SK-N-SH (cell line): ENCODE measurements around the gene IL27RA. TPM values are rescaled to one million over a fixed set of nuclear protein-coding genes. Genes with fewer than 3 reads are reported as not detected.

Source experiments
- CTCF ChIA-PET: fragments of 300-600, 350-600 bp; formaldehyde crosslinking; extraction: SDS; loops from one replicate; lab custom pipeline; 2021; lab: Yijun Ruan, JAX
- POLR2A ChIA-PET: fragments of 350-600 bp; sonication (Branson Sonifier 250); formaldehyde crosslinking; extraction: SDS; loops from one replicate; lab custom pipeline; 2020; ENCODE audit warnings: antibody characterized with exemption, inconsistent platforms; lab: Yijun Ruan, JAX
- DNase-seq: peaks from one replicate; pipeline ENCODE4 v3.0.0; 2012
- H2AFZ ChIP-seq: fragments of 200-600 bp; sonication (generic); 2 replicates; pipeline ENCODE4 v1.8.1; 2016; ENCODE audit warnings: antibody characterized with exemption, mild to moderate bottlenecking, low read depth
- H3F3A ChIP-seq: fragments of 200-600 bp; sonication (generic); replicated peaks from 2 replicates; pipeline ENCODE3; 2016; ENCODE audit warnings: antibody characterized with exemption, mild to moderate bottlenecking; ENCODE audit not compliant: insufficient read depth
- H3K27ac ChIP-seq, 2 experiments: fragments of 200-500 bp in 1 of 2; fragments of 200-600 bp in 1 of 2; sonication (Bioruptor generic) in 1 of 2; sonication (generic), shearing (Covaris generic) in 1 of 2; 2 replicates each; pipeline versions ENCODE4 v1.5.1 to v1.6.1; 2014 to 2016; ENCODE audit warnings: low read depth in 2 of 2, inconsistent platforms in 1 of 2, low read length in 1 of 2, mild to moderate bottlenecking in 1 of 2, mixed read lengths in 1 of 2
- H3K27me3 ChIP-seq: fragments of 200-600 bp; sonication (generic), shearing (Covaris generic); 2 replicates; pipeline ENCODE4 v1.6.1; 2016; ENCODE audit warnings: mixed run types; ENCODE audit not compliant: insufficient read depth
- H3K36me3 ChIP-seq, 2 experiments: fragments of 200-500 bp in 1 of 2; fragments of 200-600 bp in 1 of 2; sonication (Bioruptor generic) in 1 of 2; sonication (generic) in 1 of 2; replicated peaks in 1 of 2; 2 replicates each; pipeline versions ENCODE3 to v1.5.1; 2014 to 2016; ENCODE audit warnings: low read length in 1 of 2, mild to moderate bottlenecking in 1 of 2; ENCODE audit not compliant: insufficient read depth in 2 of 2, control insufficient read depth in 1 of 2
- H3K4me1 ChIP-seq, 2 experiments: fragments of 200-500 bp in 1 of 2; fragments of 200-600 bp in 1 of 2; sonication (Bioruptor generic) in 1 of 2; sonication (generic), shearing (Covaris generic) in 1 of 2; 2 replicates each; pipeline versions ENCODE4 v1.5.1 to v1.6.1; 2014 to 2016; ENCODE audit warnings: low read depth in 1 of 2, low read length in 1 of 2, mixed run types in 1 of 2; ENCODE audit not compliant: insufficient read depth in 2 of 2, control insufficient read depth in 1 of 2
- H3K4me2 ChIP-seq: fragments of 200-600 bp; sonication (generic), shearing (Covaris generic); 2 replicates; pipeline ENCODE4 v1.6.1; 2017; ENCODE audit warnings: mixed run types
- H3K4me3 ChIP-seq, 2 experiments: fragments of 200-500 bp in 1 of 2; fragments of 200-600 bp in 1 of 2; sonication (Bioruptor generic) in 1 of 2; sonication (generic), shearing (Covaris generic) in 1 of 2; 2 replicates each; pipeline versions ENCODE4 v1.5.1 to v1.8.1; 2014 to 2016; ENCODE audit warnings: low read depth in 2 of 2, inconsistent platforms in 1 of 2, low read length in 1 of 2, mild to moderate bottlenecking in 1 of 2, mixed read lengths in 1 of 2, moderate library complexity in 1 of 2
- H3K79me2 ChIP-seq: fragments of 200-600 bp; sonication (generic); 2 replicates; pipeline ENCODE4 v1.8.1; 2017; ENCODE audit warnings: mild to moderate bottlenecking; ENCODE audit not compliant: insufficient read depth
- H3K9ac ChIP-seq: fragments of 200-600 bp; sonication (generic); 2 replicates; pipeline ENCODE4 v1.6.1; 2017; ENCODE audit warnings: mixed run types
- H3K9me2 ChIP-seq: fragments of 200-600 bp; sonication (generic); 2 replicates; pipeline ENCODE4 v1.6.1; 2017; ENCODE audit warnings: mixed run types
- H3K9me3 ChIP-seq: fragments of 200-600 bp; sonication (generic); 2 replicates; pipeline ENCODE4 v1.6.1; 2017; ENCODE audit warnings: mixed run types, mild to moderate bottlenecking, moderate library complexity
- H4K20me1 ChIP-seq: fragments of 200-600 bp; sonication (generic); 2 replicates; pipeline ENCODE4 v1.6.1; 2017; ENCODE audit warnings: mild to moderate bottlenecking, mixed run types; ENCODE audit not compliant: insufficient read depth
- CHD2 ChIP-seq: fragments of 150-350 bp; IDR thresholded peaks from 2 replicates; pipeline ENCODE4 v1.6.1; 2018; ENCODE audit warnings: low read length; ENCODE audit not compliant: partially characterized antibody
- EZH2phosphoT487 ChIP-seq: fragments of 200-600 bp; sonication (generic); IDR thresholded peaks from 2 replicates; pipeline ENCODE4 v1.6.1; 2017; ENCODE audit warnings: low read depth, mixed run types, mild to moderate bottlenecking, antibody characterized with exemption, moderate library complexity, borderline replicate concordance
- FOXJ3 ChIP-seq: sonication (generic); formaldehyde crosslinking; IDR thresholded peaks from 2 replicates; pipeline ENCODE4 v1.5.1; 2020; ENCODE audit warnings: mild to moderate bottlenecking, missing genetic modification reagents
- IRF3 ChIP-seq: fragments of 150-350 bp; IDR thresholded peaks from 2 replicates; pipeline ENCODE4 v1.6.1; 2016; ENCODE audit warnings: mild to moderate bottlenecking, low read depth, low read length
- JUND ChIP-seq: IDR thresholded peaks from 2 replicates; pipeline ENCODE4 v1.4.0; 2012
- REST ChIP-seq: IDR thresholded peaks from 2 replicates; pipeline ENCODE4 v1.6.1; 2012; ENCODE audit warnings: mild to moderate bottlenecking, low read depth, low read length, moderate library complexity
- RXRA ChIP-seq: IDR thresholded peaks from 2 replicates; pipeline ENCODE4 v1.4.0; 2012; ENCODE audit warnings: low read depth, mild to moderate bottlenecking, borderline replicate concordance
- TEAD4 ChIP-seq: IDR thresholded peaks from 2 replicates; pipeline ENCODE4 v1.4.0; 2012; ENCODE audit warnings: mild to moderate bottlenecking, borderline replicate concordance; ENCODE audit not compliant: insufficient read depth
- WGBS: methylation state at CpG from one replicate; pipeline ENCODE4 v1.1.6; 2017; ENCODE audit warnings: low lambda C conversion rate; 5-methylcytosine and 5-hydroxymethylcytosine counted together
- polyA plus RNA-seq, 3 experiments: library from polyadenylated mRNA; depleted of rRNA; stranded (reverse); fragments of >200 nt; gene quantifications; 2 replicates each; pipeline ENCODE4 v1.2.3, GENCODE V29; 2012
- TF ChIP-seq, protein P1 (sequence below): IDR thresholded peaks from 2 replicates; pipeline ENCODE4 v1.4.0; 2012; ENCODE audit warnings: low read depth
- TF ChIP-seq, protein P2 (sequence below): IDR thresholded peaks from 2 replicates; pipeline ENCODE4 v1.4.0; 2012; ENCODE audit warnings: low read depth, borderline replicate concordance

Gene IL27RA
- polyA plus RNA-seq, 1 of the 3 experiments (the other 2 are of a cell fraction): 9.3 TPM

DNA sequence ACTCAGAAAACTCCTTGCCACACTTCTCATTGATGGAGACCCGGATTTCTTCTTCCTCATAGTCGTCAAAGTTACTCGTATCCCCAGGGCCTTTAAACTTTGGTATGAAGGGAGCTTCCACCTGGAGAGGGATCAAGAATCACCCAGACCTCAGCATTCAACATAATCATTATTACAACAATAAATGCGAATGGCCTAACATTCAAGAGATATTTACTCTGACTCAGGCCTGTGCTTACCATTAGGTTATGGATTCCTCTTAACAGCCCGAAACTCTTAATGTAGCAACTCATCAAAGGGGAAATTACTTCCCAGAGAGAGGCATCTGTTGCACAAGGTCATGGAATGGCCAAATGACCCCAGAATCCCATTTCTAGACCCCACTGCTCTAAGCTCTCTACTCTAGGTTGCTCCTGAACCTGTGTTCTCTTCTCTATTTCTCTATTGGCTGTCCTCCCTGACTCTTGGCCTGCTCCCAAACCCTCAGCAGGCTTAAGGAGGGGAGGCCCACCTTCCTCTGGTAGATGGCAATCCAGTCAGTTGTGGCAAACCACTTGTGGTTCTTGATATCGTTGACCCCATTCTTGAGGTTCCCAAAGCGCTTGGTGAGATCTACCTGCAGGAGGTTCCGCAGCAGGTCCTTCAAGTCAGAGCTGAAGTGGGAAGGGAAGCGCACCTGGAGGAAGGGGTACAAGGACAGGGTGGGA, 61.7 kb downstream of the IL27RA start:
- H3K79me2 ChIP-seq: no peaks in the 10 kb centered on the region; the same call in 1 of the 2 replicates
- H3K4me1 ChIP-seq: peaks cover 0 to 10% of the 10 kb centered on the region in 2 experiments; a peak in 1 of 4 replicates
- peaks cover 8% of the 10 kb centered on the region; the same call in 1 of the 2 replicates for H3K9me3 ChIP-seq
- H3K36me3 ChIP-seq: peaks cover 9 to 14% of the 10 kb centered on the region in 2 experiments
- ChIA-PET CTCF (interaction anchor here (1.0 to 1.5 kb wide), 5 partner anchors 19 to 255 kb away, joined by 3 read pairs; partner anchors contain the start of gene ASF1B), POLR2A (no interaction called here)
- no peak overlapping the region for H3K9ac ChIP-seq
- H3K4me3 ChIP-seq: no peak overlapping the region; a peak in 1 of 4 replicates
- no peaks in the 10 kb centered on the region for H3K27me3 ChIP-seq
- DNase-seq: no peak
- H3K27ac ChIP-seq: no peak overlapping the region
- peaks cover 4% of the 10 kb centered on the region; the same call in 1 of the 2 replicates for H4K20me1 ChIP-seq
- TF ChIP-seq IRF3: no peak
- TF ChIP-seq JUND: no peak
- no peak for TF ChIP-seq CHD2
- no peak for TF ChIP-seq TEAD4
- TF ChIP-seq, protein P1, sequence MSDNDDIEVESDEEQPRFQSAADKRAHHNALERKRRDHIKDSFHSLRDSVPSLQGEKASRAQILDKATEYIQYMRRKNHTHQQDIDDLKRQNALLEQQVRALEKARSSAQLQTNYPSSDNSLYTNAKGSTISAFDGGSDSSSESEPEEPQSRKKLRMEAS: no peak
- TF ChIP-seq, protein P2, sequence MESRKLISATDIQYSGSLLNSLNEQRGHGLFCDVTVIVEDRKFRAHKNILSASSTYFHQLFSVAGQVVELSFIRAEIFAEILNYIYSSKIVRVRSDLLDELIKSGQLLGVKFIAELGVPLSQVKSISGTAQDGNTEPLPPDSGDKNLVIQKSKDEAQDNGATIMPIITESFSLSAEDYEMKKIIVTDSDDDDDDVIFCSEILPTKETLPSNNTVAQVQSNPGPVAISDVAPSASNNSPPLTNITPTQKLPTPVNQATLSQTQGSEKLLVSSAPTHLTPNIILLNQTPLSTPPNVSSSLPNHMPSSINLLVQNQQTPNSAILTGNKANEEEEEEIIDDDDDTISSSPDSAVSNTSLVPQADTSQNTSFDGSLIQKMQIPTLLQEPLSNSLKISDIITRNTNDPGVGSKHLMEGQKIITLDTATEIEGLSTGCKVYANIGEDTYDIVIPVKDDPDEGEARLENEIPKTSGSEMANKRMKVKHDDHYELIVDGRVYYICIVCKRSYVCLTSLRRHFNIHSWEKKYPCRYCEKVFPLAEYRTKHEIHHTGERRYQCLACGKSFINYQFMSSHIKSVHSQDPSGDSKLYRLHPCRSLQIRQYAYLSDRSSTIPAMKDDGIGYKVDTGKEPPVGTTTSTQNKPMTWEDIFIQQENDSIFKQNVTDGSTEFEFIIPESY: no peak
- no peak for TF ChIP-seq EZH2phosphoT487
- TF ChIP-seq REST: no peak
- TF ChIP-seq FOXJ3 (CRISPR knock-in tag): no peak
- no peak for TF ChIP-seq RXRA
- no peak overlapping the region for H2AFZ ChIP-seq
- 94% methylated on average over 9 of the region's 9 CpGs for WGBS
- H3F3A ChIP-seq: peaks cover 9% of the 10 kb centered on the region
- H3K4me2 ChIP-seq: no peak overlapping the region
- no peaks in the 10 kb centered on the region for H3K9me2 ChIP-seq
